GM12864 (cell line): ENCODE data around the gene LEMD2.

Source experiments
- DNase-seq: peaks from one replicate; pipeline ENCODE4 v3.0.0-alpha.2; 2011; ENCODE audit warnings: low read depth
- H3K4me3 ChIP-seq: 2 replicates; pipeline ENCODE4 v1.5.1; 2011; ENCODE audit warnings: mild to moderate bottlenecking, low read depth, low read length, control low read depth
- CTCF ChIP-seq: IDR thresholded peaks from 2 replicates; pipeline ENCODE4 v1.5.1; 2011; ENCODE audit warnings: low read depth, mild to moderate bottlenecking, moderate library complexity, low read length, control low read depth, inconsistent platforms; ENCODE audit errors: missing control alignments

The LEMD2 gene

GRCh38 chr6:33744895-33745546 is 43.9 kb downstream of the LEMD2 start:
- no peak for TF ChIP-seq CTCF
- DNase-seq, result no peak
- H3K4me3 ChIP-seq, result no peak overlapping the region

GRCh38 chr6:33744001-33744848 is 44.7 kb downstream of the LEMD2 start:
- DNase-seq, result peak; percentile 33
- H3K4me3 ChIP-seq, result no peak overlapping the region
- peak; percentile 99 for TF ChIP-seq CTCF

GRCh38 chr6:33742837-33743236 is 46.1 kb downstream of the LEMD2 start:
- no peak overlapping the region for H3K4me3 ChIP-seq
- DNase-seq, result no peak
- no peak for TF ChIP-seq CTCF

- DNase-seq, result no peak
- no peak overlapping the region for H3K4me3 ChIP-seq
These were observed 46.8 kb downstream of the LEMD2 start for GRCh38 chr6:33742092-33742491.

GRCh38 chr6:33740794-33741193 is 48.1 kb downstream of the LEMD2 start:
- DNase-seq, result no peak
- TF ChIP-seq CTCF, result no peak
- no peak overlapping the region for H3K4me3 ChIP-seq

More at GRCh38 chr6:33742092-33742491, 46.8 kb downstream of the LEMD2 start:
- TF ChIP-seq CTCF, result no peak

- no peak overlapping the region for H3K4me3 ChIP-seq
- DNase-seq, result no peak
- no peak for TF ChIP-seq CTCF
These were observed 48.7 kb downstream of the LEMD2 start for GRCh38 chr6:33740204-33740608.
